IPS-NIHi11 (cell line): ENCODE data around the gene OASL.

Experiments
- DNase-seq: peaks from one replicate; pipeline ENCODE4 v3.0.0; 2012; ENCODE audit warnings: mixed read lengths, low spot score

OASL gene

GRCh38 chr12:120991965-120992364 lies 47.1 kb downstream of the OASL start:
- DNase-seq: no peak

GRCh38 chr12:120990487-120991055 lies 48.5 kb downstream of the OASL start:
- DNase-seq: no peak

- DNase-seq: no peak
Observed at GRCh38 chr12:120989687-120990086, 49.4 kb downstream of the OASL start.

- DNase-seq: no peak
Observed at GRCh38 chr12:120988658-120989057, 50.4 kb downstream of the OASL start.

GRCh38 chr12:120988234-120988633 lies 50.8 kb downstream of the OASL start:
- DNase-seq: no peak

- peak; percentile 37 for DNase-seq
Observed at GRCh38 chr12:120984351-120984898, 54.6 kb downstream of the OASL start.

GRCh38 chr12:120983759-120984158 lies 55.3 kb downstream of the OASL start:
- DNase-seq: no peak

GRCh38 chr12:120982659-120983058 lies 56.4 kb downstream of the OASL start:
- DNase-seq: no peak

GRCh38 chr12:120981407-120981941 lies 57.6 kb downstream of the OASL start:
- DNase-seq: no peak

GRCh38 chr12:120980800-120981368 lies 58.2 kb downstream of the OASL start:
- DNase-seq: no peak

GRCh38 chr12:120979862-120980696 lies 59.0 kb downstream of the OASL start:
- DNase-seq: peak; percentile 55

GRCh38 chr12:120979220-120979861 lies 59.7 kb downstream of the OASL start:
- DNase-seq: no peak

GRCh38 chr12:120978296-120979219 lies 60.5 kb downstream of the OASL start, which contains the start of gene HNF1A:
Gene HNF1A, plus strand, starts transcription at chr12:120978543. Its CDS starts 226 bp downstream, at chr12:120978769.
- no peak for DNase-seq

GRCh38 chr12:120977531-120978295 lies 61.3 kb downstream of the OASL start:
- DNase-seq: no peak

GRCh38 chr12:120972870-120973543 lies 66.0 kb downstream of the OASL start:
- peak; percentile 73 for DNase-seq

GRCh38 chr12:120971299-120972180 lies 67.5 kb downstream of the OASL start:
- DNase-seq: peak; percentile 76

- no peak for DNase-seq
Observed at GRCh38 chr12:120970310-120970709, 68.7 kb downstream of the OASL start.
